Mucosa of rectum (tissue), 2 donors: ENCODE results near the gene TAS2R60.

Experiments
- H3K27ac ChIP-seq, 2 donors: one replicate each; pipeline ENCODE4 v1.7.0; 2013; ENCODE audit warnings: inconsistent platforms in 2 of 2, low read depth in 2 of 2, low read length in 2 of 2
- H3K27me3 ChIP-seq, 2 donors: one replicate each; pipeline ENCODE4 v1.7.0; 2013; ENCODE audit warnings: low read length in 2 of 2; ENCODE audit not compliant: control insufficient read depth in 2 of 2, insufficient read depth in 2 of 2
- H3K36me3 ChIP-seq, 2 donors: one replicate each; pipeline ENCODE4 v1.7.0; 2013; ENCODE audit warnings: low read length in 2 of 2; ENCODE audit not compliant: control insufficient read depth in 2 of 2, insufficient read depth in 2 of 2
- H3K4me1 ChIP-seq, 2 donors: one replicate each; pipeline ENCODE4 v1.7.0; 2013; ENCODE audit warnings: low read length in 2 of 2, mild to moderate bottlenecking in 1 of 2; ENCODE audit not compliant: control insufficient read depth in 2 of 2, insufficient read depth in 2 of 2
- H3K4me3 ChIP-seq, 2 donors: one replicate each; pipeline ENCODE4 v1.7.0; 2013; ENCODE audit warnings: low read length in 2 of 2
- H3K9ac ChIP-seq, 2 donors: one replicate each; pipeline ENCODE4 v1.7.0; 2013; ENCODE audit warnings: low read length in 2 of 2, low read depth in 1 of 2, mild to moderate bottlenecking in 1 of 2
- H3K9me3 ChIP-seq, 2 donors: one replicate each; pipeline ENCODE4 v1.7.0; 2013; ENCODE audit warnings: low read length in 2 of 2; ENCODE audit not compliant: control insufficient read depth in 2 of 2
- donor health status: healthy.
- donor health status: Normal muscosa, but diverticular disease.

TAS2R60 gene

GRCh38 chr7:143439866-143440265, 3.4 kb upstream of the TAS2R60 start:
- Histone ChIP-seq H3K4me1 (peaks cover 8 to 10% of the 10 kb centered on the region in 2 donors), H3K27ac (no peak overlapping the region), H3K36me3 (no peaks in the 10 kb centered on the region), H3K27me3 (no peaks in the 10 kb centered on the region), H3K9me3 (no peaks in the 10 kb centered on the region), H3K4me3 (no peak overlapping the region), H3K9ac (no peak overlapping the region)

GRCh38 chr7:143444063-143444782, 970 bp downstream of the TAS2R60 start:
- no peaks in the 10 kb centered on the region for H3K4me1 ChIP-seq
- H3K9ac ChIP-seq, result no peak overlapping the region
- H3K27ac ChIP-seq, result no peak overlapping the region
- H3K4me3 ChIP-seq, result no peak overlapping the region
- no peaks in the 10 kb centered on the region for H3K36me3 ChIP-seq
- no peaks in the 10 kb centered on the region for H3K9me3 ChIP-seq
- peaks cover 0 to 4% of the 10 kb centered on the region in 2 donors for H3K27me3 ChIP-seq

GRCh38 chr7:143444785-143445184, 1.5 kb downstream of the TAS2R60 start:
- Histone ChIP-seq H3K9ac (no peak overlapping the region), H3K4me3 (no peak overlapping the region), H3K27ac (no peak overlapping the region), H3K9me3 (no peaks in the 10 kb centered on the region), H3K4me1 (no peaks in the 10 kb centered on the region), H3K36me3 (no peaks in the 10 kb centered on the region), H3K27me3 (peaks cover 0 to 4% of the 10 kb centered on the region in 2 donors)

DNA sequence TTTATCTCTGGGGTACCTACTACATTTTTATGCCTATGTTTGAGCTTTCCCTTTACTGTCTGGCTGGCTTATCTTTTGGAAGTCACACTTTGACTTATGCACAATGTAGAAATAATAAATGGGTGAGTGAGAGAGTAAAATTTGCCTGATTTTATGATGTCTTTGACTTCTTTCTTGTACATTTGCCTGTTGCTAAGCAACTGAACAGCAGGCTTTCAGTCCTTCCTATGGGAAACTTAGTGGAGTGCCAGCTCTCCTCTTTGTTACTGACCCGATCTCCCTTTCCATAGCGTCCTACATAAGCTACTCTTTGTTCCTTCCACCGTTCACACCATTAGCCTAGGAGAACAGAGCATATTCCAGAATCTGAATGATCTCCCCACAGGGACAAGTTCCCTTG, 4.2 kb downstream of the TAS2R60 start:
- Histone ChIP-seq H3K27ac (no peak overlapping the region), H3K4me1 (no peaks in the 10 kb centered on the region), H3K36me3 (no peaks in the 10 kb centered on the region), H3K27me3 (peaks cover 0 to 4% of the 10 kb centered on the region in 2 donors), H3K9me3 (no peaks in the 10 kb centered on the region), H3K9ac (no peak overlapping the region), H3K4me3 (no peak overlapping the region)

DNA sequence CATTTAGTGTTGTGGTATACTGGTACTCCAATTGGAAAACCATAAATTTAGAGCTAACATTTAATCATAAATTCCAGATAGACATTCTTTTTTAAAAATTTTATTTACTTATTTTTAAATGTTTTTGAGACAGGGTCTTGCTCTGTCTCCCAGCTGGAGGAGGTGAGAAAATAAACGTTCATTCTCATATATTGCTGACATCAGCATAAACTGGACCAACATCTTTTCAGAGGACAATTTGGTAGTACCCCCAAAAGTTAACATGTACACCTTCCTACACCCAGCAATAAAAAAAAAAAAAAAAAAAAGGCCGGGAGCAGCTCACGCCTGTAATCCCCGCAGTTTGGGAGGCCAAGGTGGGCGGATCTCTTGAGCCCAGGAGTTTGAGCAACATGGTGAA, 5.2 kb downstream of the TAS2R60 start:
- H3K27ac ChIP-seq, result no peak overlapping the region
- no peak overlapping the region for H3K9ac ChIP-seq

DNA sequence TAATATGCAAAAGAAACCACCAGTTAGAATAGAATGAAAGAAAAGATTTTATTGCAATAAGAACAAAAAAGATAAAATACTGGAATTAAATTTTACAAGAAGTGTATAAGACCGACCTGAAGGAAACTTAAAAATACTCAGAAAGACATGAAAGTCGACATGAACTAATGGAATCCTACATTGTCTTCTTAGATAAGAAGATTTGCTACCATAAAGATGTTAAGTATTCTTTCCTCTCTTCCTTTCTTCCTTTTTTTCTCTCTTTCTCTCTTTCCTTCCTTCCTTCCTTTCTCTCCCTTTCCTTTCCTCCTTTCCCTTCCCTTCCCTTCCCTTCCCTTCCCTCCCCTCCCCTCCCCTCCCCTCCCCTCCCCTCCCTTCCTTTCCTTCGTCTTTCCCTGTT, 6.5 kb downstream of the TAS2R60 start:
- Histone ChIP-seq H3K4me3 (no peak overlapping the region), H3K9ac (no peak overlapping the region), H3K36me3 (no peaks in the 10 kb centered on the region), H3K9me3 (no peaks in the 10 kb centered on the region), H3K27me3 (peaks cover 0 to 4% of the 10 kb centered on the region in 2 donors), H3K4me1 (no peaks in the 10 kb centered on the region), H3K27ac (no peak overlapping the region)

More for the DNA sequence above, 5.2 kb downstream of the TAS2R60 start:
- Histone ChIP-seq H3K4me3 (no peak overlapping the region), H3K36me3 (no peaks in the 10 kb centered on the region), H3K27me3 (peaks cover 0 to 4% of the 10 kb centered on the region in 2 donors), H3K4me1 (no peaks in the 10 kb centered on the region), H3K9me3 (no peaks in the 10 kb centered on the region)

DNA sequence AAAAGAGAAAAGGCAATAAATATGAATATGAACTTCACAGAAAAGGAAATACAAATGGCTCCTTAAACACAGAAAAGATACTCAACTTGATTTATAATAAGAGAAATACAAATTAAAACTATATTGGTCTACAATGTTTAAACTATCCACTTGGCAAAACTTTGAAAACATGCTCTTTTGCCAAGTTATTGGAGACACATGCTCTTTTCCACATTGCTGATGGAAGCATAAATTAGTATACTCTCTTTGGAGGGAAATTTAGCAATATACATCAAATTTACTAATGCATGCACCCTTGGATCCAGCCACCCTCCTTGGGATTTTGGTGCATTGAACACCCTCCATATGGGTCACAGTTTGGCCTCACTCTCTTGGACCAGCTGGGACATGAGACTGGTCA, 7.9 kb downstream of the TAS2R60 start:
- Histone ChIP-seq H3K27me3 (peaks cover 0 to 4% of the 10 kb centered on the region in 2 donors), H3K27ac (no peak overlapping the region), H3K36me3 (no peaks in the 10 kb centered on the region), H3K9ac (no peak overlapping the region), H3K4me1 (no peaks in the 10 kb centered on the region), H3K9me3 (no peaks in the 10 kb centered on the region), H3K4me3 (no peak overlapping the region)

- Histone ChIP-seq H3K27me3 (peaks cover 0 to 4% of the 10 kb centered on the region in 2 donors), H3K9me3 (no peaks in the 10 kb centered on the region), H3K4me1 (no peaks in the 10 kb centered on the region), H3K27ac (no peak overlapping the region), H3K4me3 (no peak overlapping the region), H3K36me3 (no peaks in the 10 kb centered on the region), H3K9ac (no peak overlapping the region)
Observed at GRCh38 chr7:143451746-143452145, 8.5 kb downstream of the TAS2R60 start.

GRCh38 chr7:143452495-143452894, 9.2 kb downstream of the TAS2R60 start:
- Histone ChIP-seq H3K4me1 (no peaks in the 10 kb centered on the region), H3K9me3 (no peaks in the 10 kb centered on the region), H3K4me3 (no peak overlapping the region), H3K27me3 (peaks cover 0 to under 1% of the 10 kb centered on the region in 2 donors), H3K36me3 (no peaks in the 10 kb centered on the region), H3K9ac (no peak overlapping the region), H3K27ac (no peak overlapping the region)

- no peak overlapping the region for H3K27ac ChIP-seq
Observed at GRCh38 chr7:143454091-143454680, 10.9 kb downstream of the TAS2R60 start.

More at GRCh38 chr7:143454091-143454680, 10.9 kb downstream of the TAS2R60 start:
- Histone ChIP-seq H3K36me3 (no peaks in the 10 kb centered on the region), H3K4me3 (no peak overlapping the region), H3K4me1 (no peaks in the 10 kb centered on the region), H3K9ac (no peak overlapping the region), H3K9me3 (no peaks in the 10 kb centered on the region), H3K27me3 (no peaks in the 10 kb centered on the region)
